Adrenal gland (tissue), 5 donors: ENCODE measurements around the gene RASSF4.

Source experiments
- POLR2A ChIP-seq, 2 donors: fragments of 450-650 bp; IDR thresholded peaks; one replicate each; pipeline ENCODE4 v1.6.1; 2017; ENCODE audit warnings: antibody characterized with exemption in 2 of 2, mild to moderate bottlenecking in 2 of 2, moderate library complexity in 1 of 2
- TF ChIP-seq, protein P1 (sequence below), 6 experiments: fragments of 450-650 bp in 4 of 6; fragments of 200-600 bp in 2 of 6; sonication (generic) in 1 of 6; IDR thresholded peaks; 1 replicate in 5 of 6; 2 replicates in 1 of 6; pipeline versions ENCODE4 v1.5.1 to v1.8.0; 2016 to 2021; ENCODE audit warnings: antibody characterized with exemption in 6 of 6, mild to moderate bottlenecking in 2 of 6, moderate library complexity in 1 of 6
- donor health status: DM: no; HTN: no; CAD: no.

GRCh38 chr10:44958196-44958897, 1.3 kb upstream of the RASSF4 start:
- peak in 1 of 2 donors; percentile 40 for TF ChIP-seq POLR2A (IDR thresholded peaks at IDR 0.05)
- TF ChIP-seq, protein P1, sequence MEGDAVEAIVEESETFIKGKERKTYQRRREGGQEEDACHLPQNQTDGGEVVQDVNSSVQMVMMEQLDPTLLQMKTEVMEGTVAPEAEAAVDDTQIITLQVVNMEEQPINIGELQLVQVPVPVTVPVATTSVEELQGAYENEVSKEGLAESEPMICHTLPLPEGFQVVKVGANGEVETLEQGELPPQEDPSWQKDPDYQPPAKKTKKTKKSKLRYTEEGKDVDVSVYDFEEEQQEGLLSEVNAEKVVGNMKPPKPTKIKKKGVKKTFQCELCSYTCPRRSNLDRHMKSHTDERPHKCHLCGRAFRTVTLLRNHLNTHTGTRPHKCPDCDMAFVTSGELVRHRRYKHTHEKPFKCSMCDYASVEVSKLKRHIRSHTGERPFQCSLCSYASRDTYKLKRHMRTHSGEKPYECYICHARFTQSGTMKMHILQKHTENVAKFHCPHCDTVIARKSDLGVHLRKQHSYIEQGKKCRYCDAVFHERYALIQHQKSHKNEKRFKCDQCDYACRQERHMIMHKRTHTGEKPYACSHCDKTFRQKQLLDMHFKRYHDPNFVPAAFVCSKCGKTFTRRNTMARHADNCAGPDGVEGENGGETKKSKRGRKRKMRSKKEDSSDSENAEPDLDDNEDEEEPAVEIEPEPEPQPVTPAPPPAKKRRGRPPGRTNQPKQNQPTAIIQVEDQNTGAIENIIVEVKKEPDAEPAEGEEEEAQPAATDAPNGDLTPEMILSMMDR (IDR thresholded peaks at IDR 0.05) = no peak
